A549 (cell line): Measurements from ENCODE around the gene IRGQ.

Source experiments
- CHD4 ChIP-seq: fragments of 200-600 bp; sonication (generic); IDR thresholded peaks from 2 replicates; pipeline ENCODE4 v1.6.1; 2016; ENCODE audit warnings: antibody characterized with exemption, mild to moderate bottlenecking, borderline replicate concordance
- CTCF ChIP-seq: fragments of >200 bp; sonication (Bioruptor Twin); formaldehyde crosslinking; IDR thresholded peaks from 3 replicates; pipeline ENCODE4 v1.5.1; 2016
- EP300 ChIP-seq, 2 experiments: fragments of >200 bp; sonication (Bioruptor Twin); formaldehyde crosslinking; IDR thresholded peaks; 2 replicates in 1 of 2; 3 replicates in 1 of 2; pipeline ENCODE4 v1.6.1; 2016 to 2017
- PBX3 ChIP-seq: IDR thresholded peaks from 2 replicates; pipeline ENCODE4 v1.6.1; 2012
- POLR2A ChIP-seq: IDR thresholded peaks from 2 replicates; pipeline ENCODE4 v1.6.1; 2012; ENCODE audit warnings: mild to moderate bottlenecking, low read length
- SMC3 ChIP-seq: fragments of >200 bp; sonication (Bioruptor Twin); formaldehyde crosslinking; IDR thresholded peaks from 3 replicates; pipeline ENCODE4 v1.6.1; 2018; ENCODE audit warnings: inconsistent platforms
- TFCP2L1 ChIP-seq: fragments of 250-450 bp; sonication (Bioruptor Pico); IDR thresholded peaks from 2 replicates; pipeline ENCODE4 v1.5.0; 2021; ENCODE audit warnings: mild to moderate bottlenecking
- TP53 ChIP-seq: fragments of 250-450 bp; sonication (Bioruptor Pico); IDR thresholded peaks from 2 replicates; pipeline ENCODE4 v1.5.0; 2021; ENCODE audit warnings: mild to moderate bottlenecking, moderate library complexity

GRCh38 chr19:43595999-43596841 lies at the start of gene IRGQ, which contains the start of gene ZNF576:
- TF ChIP-seq SMC3 (peak; percentile 39; the same call in 1 of the 3 replicates), CTCF (no peak), TP53 (CRISPR knock-in tag) (no peak), PBX3 (no peak; the same call in 1 of the 2 replicates), POLR2A (peak; percentile 78), CHD4 (no peak), TFCP2L1 (CRISPR knock-in tag) (no peak), EP300 (IDR thresholded peaks at IDR 0.05) (no peak)
